OCI-M2 (cell line): ENCODE data around the gene CPHXL.

Experiments used
- DNase-seq: peaks from one replicate; lab custom pipeline; 2025; ENCODE audit not compliant: unreplicated experiment; lab: John Stamatoyannopoulos, UW

The CPHXL gene

DNA sequence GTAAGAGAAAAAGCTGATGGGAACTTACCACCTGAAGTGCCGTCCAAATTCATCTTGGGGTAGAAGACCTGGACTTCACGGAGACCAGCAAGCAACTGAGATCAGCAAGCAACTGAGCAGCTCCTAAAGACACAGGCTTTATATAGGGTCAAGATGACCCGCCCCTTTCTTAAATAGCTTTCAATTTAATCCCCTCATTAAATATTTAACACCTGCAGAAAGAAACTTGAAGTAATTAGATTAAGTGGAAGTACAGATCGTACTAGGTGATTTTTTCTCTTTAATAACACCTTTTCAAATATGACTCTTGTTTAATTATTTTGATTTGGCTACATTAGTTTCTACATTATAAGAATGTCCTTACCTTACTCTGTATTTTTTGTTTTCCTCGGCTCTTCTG lies at the start of gene CPHXL:
TSS of gene CPHXL (minus strand) at position 101 of the 400 bp plus-strand sequence. CDS start at position 53, 48 bp downstream.
- no peak for DNase-seq

DNA sequence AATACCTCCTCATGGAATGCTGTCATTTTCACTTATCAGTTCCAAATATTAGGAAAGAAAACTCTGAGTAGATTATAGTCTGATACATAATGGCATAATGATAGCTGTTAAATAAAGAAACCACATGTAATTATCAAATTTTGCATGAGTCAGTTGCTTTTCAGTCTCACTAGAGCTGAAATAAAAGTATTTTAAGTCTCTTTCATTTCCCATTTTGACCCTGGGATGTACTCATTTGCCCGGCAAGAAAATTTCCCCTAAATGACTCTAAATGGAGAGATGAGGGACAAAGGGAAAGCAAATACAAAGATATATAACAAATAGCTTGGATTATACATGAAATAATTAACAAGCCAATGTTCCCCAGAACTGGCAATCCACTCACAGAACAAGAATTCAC lies 47.9 kb upstream of the CPHXL start:
- no peak for DNase-seq

DNA sequence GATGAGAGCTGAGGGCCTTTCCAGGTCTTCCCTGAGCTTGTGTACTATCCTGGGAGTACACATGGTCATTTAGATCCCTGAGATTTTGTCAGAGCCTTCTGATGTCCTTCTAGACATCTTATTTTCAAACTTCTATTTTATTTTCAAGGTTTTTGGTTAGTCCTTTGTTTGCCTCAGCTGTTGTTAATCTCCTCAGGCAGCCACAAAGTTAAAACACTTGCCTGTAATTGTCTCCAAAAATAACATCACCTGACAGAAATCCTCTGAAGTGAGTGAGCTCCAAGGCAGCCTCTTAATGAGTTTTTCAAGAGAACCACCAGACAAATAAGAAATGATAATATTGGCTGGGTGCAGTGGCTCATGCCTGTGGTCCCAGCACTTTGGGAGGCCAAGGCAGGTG lies 43.8 kb upstream of the CPHXL start:
- no peak for DNase-seq

DNA sequence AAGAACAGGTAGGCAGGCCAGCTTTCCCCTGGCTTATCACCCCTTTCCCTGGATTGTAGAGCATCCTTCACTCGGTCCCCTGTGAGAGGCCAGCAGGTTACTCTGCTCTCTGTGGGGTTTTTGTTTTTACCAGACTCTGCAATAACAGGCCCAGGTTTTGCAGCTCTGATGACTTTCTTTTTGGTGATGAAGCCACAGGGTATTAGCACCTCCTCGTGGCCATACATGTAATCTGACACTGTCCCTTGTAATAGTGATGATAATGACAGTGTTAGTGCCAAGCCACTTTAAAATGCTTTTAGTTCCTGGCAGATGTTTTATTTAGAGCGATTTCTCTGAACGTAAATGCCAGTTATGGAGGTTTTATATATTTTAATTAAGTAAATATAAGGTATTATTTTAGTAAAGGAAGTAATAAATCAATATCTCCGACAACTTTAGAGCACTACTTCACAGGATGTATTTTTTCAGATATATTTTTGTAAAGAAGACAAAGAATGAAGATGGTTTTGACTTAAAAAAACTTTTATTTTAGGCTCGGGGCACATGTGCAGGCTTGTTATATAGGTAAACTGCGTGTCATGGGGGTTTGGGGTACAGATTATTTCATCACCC lies 38.0 kb upstream of the CPHXL start:
- DNase-seq: peak; percentile 12

DNA sequence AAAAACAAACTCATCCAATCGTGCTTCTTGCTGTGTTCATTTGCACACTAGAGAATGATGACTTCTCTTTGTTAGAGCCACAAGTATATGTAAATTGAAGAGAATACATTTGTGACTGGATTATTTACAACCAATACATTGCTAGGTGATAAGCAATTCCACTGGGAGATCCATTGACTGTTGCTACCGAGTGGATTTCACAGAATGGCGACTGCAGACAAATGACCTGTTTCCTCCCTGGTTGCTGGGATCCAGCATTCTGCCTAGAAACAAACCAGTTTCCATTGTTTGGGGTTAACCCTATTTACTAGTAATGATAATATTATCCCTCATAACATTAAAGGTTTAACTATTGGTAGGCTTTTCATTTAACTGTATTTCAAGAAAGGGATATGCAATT lies 36.9 kb upstream of the CPHXL start:
- no peak for DNase-seq

DNA sequence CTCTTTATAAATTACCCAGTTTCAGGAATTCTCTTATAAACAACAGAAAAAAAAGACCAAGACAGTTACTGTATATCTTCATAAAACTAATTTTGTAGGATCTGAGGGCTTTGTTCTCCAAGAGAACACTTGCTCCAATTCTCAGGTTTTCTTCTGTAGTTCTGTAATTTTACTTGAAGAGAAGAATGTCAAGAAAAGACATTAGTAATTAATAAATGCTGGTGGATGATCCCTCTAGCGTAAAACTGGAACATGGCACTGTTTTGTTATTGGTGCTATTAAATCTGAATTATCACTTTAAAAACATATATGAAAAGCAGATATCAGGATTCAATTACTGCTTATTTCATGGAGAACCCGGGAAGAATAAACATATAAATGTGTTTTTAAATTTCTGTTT lies 36.5 kb upstream of the CPHXL start:
- DNase-seq: no peak

DNA sequence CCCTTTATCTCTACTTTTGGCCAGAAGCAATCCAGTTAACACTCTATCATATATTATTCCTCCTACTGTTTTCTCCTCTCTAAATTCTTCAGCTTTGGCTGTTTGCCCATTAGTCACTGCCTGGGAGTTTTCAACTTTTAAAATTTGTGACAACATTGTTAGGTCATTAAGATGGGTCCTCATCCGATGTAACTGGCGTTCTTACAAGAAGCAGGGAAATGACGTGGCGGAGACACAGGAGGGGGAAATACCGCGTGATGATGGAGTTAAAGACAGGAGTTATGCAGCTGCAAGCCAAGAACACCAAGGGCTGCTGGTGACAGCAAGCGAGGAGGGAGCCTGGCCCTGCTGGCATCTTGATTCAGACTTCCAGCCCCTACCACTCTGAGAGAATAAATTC lies 34.8 kb upstream of the CPHXL start:
- DNase-seq: no peak

DNA sequence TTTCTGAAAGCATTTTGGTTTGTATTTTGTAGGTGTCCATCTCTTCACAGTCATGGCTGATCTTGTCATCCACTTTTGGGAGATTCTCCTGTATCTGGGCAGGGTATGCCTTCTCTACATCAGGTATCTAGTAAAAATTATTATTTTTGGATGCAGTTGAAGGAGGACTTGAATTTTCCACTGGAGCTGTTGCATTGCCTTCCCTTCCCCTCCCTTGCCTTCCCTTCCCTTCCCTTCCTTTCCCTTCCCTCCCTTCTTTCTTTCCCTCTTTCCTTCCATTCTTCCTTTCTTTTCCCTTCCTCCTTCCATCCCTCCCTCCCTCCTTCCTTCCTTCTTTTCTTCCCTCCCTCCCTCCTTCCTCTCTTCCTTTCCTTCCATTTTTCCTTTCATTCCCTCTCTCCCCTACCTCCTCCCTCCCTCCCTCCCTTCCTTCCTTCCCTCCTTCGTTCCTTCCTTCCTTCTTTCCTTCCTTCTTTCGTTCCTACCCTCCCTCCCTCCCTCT lies 33.8 kb upstream of the CPHXL start:
- DNase-seq: no peak

DNA sequence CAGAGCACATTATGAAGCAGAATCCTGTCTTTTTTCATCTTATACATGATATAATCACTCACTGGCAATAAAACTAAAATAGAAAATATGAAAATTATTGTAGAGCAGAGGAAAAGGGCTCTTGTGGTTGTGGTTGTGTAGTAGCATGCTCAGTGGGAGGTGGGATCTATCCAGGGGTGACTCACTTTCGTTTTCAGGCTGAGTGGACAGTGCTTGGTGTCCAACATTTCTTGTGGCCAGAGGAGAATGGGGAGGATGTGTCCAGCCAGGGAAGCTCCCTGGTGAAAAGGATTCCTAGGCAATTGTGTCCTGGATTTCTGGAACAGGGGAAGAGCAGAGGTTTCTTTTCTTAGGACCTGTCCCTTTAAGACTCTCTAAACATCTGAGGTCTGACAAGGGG lies 31.9 kb upstream of the CPHXL start:
- DNase-seq: no peak

DNA sequence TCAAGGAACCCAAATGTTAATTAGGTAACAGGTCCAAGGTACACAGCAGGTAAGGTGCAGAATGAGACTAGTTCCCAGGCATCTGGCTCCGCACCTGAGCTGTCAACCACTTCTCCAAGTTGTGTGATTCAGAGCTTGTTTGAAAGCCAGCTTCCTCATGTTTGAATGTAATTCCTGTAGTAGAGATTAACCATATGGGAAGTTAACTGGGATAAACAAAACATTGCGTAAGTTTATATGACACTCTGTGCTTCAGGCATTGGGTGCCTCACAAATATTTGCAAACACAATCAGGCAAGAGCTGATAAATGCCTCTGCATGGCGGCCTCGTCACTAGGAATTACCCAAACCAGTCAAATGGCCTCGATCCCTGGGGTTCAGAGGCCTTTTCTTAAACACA lies 27.9 kb upstream of the CPHXL start:
- no peak for DNase-seq

DNA sequence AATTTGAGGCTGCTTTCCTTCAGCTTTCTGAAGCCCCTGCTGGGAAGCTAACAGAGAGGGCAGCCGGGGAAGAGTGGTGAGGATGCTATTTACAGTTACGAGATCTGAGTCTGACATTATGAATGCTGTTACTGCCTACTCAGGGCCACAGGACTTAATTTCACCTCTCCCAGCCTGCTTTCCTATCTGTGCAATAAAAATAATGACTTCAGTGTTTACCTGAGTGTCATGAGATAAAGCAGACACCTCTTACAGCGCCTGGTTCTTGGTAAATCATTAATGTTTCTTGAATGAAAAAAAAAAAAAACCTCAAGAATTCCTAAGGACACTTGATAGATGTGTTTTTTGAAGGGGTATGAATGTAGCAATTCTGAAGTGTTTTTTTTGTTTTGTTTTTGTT lies 24.2 kb upstream of the CPHXL start:
- no peak for DNase-seq

DNA sequence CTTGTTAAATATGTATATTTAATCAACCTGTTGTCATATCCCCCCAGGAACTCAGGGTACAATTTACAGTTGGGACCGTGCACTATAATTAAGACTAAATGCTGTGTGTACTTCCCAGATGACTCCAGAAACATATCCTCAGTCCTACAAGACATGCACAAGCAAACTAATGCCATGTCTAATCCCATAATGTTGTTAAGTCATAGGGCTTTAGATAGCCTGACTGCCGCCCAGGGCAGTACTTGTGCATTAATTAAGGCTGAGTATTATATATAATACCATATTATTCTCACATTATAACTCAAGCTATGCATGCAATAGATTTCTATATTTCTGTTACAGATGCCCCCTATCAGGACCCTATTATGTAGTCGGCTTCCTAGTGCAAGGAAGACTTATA lies 20.1 kb upstream of the CPHXL start:
- DNase-seq: no peak

DNA sequence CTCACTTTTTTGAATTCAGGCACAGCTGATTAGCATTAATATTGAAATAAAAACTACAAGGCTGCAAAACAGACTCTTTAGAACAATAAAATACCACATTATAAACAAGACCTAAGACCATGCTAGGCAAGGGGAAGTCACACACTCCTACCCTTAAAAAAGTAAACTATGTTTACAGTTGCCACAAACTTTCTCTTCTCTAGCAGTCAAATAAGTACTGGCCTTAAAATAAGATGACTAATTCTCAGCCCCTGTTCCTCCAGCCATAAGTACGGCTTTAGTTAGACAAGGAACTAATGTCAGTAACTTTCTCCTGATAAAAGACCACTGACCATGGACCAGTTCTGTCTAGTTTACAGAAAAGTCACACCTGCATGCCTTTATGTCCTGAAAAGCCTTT lies 19.5 kb upstream of the CPHXL start:
- no peak for DNase-seq

DNA sequence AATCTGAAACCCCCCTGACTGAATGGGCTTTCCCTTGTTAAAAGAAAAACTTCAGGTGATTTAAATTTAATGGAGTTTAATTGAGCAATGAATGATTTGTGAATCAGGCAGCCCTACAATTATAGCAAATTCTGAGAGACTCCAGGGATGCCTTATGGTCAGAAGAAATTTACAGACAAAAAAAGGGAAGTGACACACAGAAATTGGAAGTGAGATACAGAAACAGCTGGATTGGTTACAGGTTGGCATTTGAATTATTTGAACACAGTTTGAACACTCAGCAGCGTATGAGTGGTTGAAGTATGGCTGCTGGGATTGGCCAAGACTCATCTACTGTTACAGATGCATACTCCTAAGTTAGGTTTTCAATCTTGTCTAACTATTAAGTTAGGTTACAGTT lies 19.0 kb upstream of the CPHXL start:
- DNase-seq: no peak

DNA sequence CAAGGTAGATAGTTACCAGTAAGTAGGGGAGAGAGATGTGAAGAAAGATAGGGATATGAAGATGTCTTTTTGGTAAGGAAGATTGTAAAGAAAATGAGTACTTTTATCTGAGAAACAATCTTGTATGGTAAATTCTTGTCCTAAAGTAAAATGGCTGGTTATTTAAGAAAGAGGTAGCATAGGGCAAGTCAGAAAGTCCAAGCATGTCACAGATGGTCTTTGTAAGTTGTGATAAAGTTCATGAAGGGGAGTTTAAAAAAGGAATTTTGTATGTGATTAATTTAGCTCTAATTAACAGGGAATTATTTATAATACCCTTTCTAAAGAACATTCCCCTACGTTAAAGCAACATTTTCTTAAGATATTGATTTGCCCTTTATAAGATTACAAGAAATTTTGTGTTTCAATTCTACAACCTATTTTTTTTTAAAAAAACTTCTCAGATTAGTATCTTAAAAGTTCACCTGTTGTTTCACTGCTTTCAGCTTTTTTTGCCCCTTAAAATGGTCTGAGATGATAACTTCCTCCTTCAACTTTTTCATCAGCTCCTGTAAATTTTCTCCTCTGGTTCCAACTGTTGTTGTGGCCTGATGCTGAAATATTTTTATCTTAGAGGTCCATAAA lies 16.2 kb upstream of the CPHXL start:
- DNase-seq: no peak

DNA sequence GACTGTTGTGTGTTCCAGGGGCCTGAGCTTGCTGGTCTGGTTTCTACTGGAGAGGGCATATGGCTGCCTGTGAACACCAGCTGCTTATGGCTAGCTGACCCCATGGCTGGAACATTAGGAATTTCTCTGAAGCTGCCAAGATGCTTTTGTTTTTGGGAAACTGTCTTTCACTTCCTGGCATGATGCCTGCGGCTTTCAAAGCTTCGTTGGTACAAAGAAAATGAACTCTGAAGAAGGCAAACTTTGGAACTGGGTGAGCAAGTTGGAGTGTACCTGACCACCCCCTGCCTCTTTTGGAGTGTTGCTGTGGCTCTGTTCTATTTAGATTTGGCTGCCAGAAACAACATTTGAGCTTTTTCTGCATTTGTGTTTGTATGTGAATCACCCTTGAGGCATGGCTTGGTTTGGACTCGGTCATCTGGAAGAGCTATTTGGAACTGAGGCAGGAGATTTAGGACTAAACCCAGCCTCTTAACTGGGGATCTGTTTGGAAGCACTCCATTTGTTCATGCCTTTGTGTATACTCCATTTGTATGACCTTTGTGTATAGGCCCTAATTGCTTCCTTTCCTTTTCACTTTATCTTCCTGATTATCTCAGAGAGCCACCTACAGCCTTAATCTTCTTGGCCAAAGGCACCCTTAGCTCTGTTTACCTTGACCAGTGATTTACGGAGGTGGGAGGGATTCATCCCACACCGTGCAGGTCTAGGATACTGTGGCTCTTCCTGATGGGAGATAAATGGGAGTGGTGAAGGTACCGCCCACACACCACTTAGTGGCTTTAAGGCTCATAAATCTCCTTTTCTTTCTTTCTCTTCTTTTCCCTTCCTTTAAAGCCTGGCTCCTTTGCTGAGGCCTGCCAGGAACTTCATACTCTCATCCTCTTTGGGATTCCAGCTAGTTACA lies 7.3 kb upstream of the CPHXL start:
- DNase-seq: no peak

DNA sequence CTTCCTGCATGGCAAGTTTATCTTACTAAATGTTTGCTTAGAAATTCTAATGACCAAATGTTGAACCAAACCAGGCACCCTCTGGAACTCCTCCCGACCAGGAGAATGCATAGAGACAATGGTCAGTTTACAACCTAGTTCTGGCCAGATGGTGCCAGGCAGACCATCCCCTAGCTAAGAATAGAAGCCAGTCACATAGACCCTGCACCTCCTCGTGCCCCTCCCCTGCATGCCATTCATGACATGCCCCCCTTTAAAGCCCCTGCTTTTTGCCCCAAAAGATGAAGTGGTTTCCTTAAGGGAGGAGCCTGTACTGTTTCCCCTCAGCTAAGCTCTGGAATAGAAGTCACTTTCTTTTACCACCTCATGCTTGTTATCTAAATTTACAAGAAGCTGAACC lies 6.6 kb upstream of the CPHXL start:
- no peak for DNase-seq

DNA sequence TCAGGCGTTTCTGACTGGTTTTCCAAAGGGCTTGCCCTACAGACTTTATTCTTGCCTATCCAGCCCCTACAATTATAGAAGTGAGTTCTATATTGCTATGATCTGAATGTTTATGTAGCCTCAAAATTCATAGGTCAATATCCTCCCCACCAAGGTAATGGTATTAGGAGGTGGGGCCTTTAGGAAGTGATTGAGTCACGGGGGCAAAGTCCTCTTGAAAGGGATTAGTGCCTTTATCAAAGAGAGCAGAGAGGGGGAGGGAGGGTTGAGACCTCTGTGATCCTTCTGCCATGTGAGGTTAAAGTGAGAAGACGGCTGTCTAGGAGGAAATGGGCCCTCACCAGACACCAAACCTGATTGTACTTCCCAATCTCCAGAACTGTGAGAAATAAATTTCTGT lies 931 bp upstream of the CPHXL start:
- no peak for DNase-seq

DNA sequence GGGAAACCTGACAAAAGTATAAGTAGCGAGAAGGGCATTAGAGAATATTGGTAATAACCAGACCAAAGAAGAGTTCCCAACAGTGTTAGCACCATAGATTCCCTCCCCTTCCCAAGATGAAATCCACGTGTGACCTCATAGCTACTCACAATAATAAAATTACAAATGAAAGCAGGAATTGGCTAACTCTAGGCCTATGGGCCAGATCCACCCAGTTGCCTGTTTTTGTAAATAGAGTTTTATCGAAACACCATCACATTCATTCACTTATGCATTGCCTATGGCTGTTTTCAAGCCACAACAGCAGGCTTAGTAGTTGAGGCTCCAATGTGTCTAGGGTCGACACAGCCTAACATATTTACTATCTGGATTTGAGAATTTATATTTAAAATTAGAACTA lies 7.8 kb downstream of the CPHXL start:
- no peak for DNase-seq

DNA sequence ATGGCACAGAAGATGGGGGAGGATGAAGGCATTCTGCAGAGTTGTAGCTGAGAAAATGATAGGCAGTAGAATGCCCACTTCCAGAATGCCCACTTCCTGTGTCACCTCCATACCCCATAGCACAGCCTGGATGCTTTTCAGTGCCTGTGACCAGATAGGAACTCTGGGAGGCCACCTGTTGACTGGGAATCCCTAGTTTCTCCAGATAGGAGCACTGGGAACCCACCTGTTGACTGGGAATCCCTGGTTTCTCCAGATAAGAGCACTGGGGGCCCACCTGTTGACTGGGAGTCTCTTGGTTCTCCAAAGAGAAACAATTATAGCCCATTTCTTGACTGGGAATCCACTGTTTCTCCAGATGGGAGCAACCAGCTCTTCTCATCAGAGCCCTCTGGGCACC lies 11.6 kb downstream of the CPHXL start:
- no peak for DNase-seq

DNA sequence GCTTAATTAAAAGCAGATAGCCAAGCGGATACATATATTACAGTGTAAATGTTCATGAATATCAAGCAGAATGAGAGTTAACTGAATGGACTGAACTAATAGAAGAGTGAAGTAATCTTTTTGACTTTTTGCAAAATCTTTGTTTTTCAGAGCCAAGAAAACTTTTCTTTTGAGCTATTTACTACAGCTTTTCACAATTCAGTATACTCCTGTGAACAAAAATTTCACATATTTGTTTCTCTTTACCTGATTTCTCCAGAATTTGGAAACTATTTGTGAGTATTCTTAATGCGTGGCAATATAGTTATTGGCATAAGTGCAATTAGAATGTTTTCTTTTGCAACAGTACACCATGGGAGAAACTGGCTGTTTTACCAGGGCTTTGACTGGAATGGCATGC lies 15.9 kb downstream of the CPHXL start:
- no peak for DNase-seq

DNA sequence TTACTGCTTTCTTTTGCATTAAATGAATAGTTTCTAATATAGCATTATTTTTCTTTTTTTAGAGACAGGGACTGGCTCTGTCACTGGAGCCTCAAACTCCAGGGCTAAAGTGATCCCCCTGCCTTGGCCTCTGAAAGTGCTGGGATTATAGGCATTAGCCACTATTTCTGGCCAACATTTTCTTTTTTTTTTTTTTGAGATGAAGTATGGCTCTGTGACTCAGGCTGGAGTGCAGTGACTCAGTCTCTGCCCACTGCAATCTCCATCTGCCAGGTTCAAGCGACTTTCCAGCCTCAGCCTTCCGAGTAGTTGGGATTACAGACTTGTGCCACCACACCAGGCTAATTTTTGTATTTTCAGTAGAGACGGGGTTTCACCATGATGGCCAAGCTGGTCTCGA lies 23.0 kb downstream of the CPHXL start:
- DNase-seq: no peak
